HepG2 (cell line): ENCODE measurements around the gene MEA1. TPM values are rescaled to one million over a fixed set of nuclear protein-coding genes. Genes with fewer than 3 reads are reported as not detected.

Experiments used
- ELF3 ChIP-seq: IDR thresholded peaks from 2 replicates; pipeline ENCODE4 v1.6.1; 2016; ENCODE audit warnings: missing genetic modification reagents, missing compliant biosample characterization
- FOXA3 ChIP-seq: IDR thresholded peaks from 2 replicates; pipeline ENCODE4 v1.6.1; 2016; ENCODE audit warnings: missing genetic modification reagents, missing compliant biosample characterization
- FOXP4 ChIP-seq: sonication (generic); formaldehyde crosslinking; IDR thresholded peaks from 2 replicates; pipeline ENCODE4 v1.4.0; 2020; ENCODE audit warnings: missing genetic modification reagents
- HBP1 ChIP-seq: IDR thresholded peaks from 2 replicates; pipeline ENCODE4 v1.6.1; 2016; ENCODE audit warnings: low read depth, control low read depth
- HNRNPLL ChIP-seq: fragments of 200-400 bp; formaldehyde crosslinking; IDR thresholded peaks from 2 replicates; pipeline ENCODE4 v1.6.1; 2017; ENCODE audit warnings: mild to moderate bottlenecking, low read depth, low read length; ENCODE audit not compliant: poor library complexity, severe bottlenecking
- KAT8 ChIP-seq: IDR thresholded peaks from 2 replicates; pipeline ENCODE4 v1.6.1; 2016; ENCODE audit warnings: missing genetic modification reagents, missing compliant biosample characterization
- KDM1A ChIP-seq: IDR thresholded peaks from 2 replicates; pipeline ENCODE4 v1.6.1; 2016; ENCODE audit warnings: missing compliant biosample characterization
- MATR3 ChIP-seq: sonication (generic); formaldehyde crosslinking; IDR thresholded peaks from 2 replicates; pipeline ENCODE4 v1.4.0; 2020; ENCODE audit warnings: missing genetic modification reagents
- PAWR ChIP-seq: sonication (generic); formaldehyde crosslinking; IDR thresholded peaks from 2 replicates; pipeline ENCODE4 v1.4.0; 2020; ENCODE audit warnings: missing genetic modification reagents, mild to moderate bottlenecking, borderline replicate concordance
- PHF5A ChIP-seq: IDR thresholded peaks from one replicate; pipeline ENCODE4 v1.6.1; 2018; ENCODE audit warnings: low read depth, missing genetic modification reagents; ENCODE audit not compliant: unreplicated experiment
- SALL2 ChIP-seq: sonication (generic); formaldehyde crosslinking; IDR thresholded peaks from 2 replicates; pipeline ENCODE4 v1.8.1; 2023; ENCODE audit warnings: mild to moderate bottlenecking, missing genetic modification reagents, inconsistent platforms
- SIX1 ChIP-seq: sonication (generic); formaldehyde crosslinking; IDR thresholded peaks from 2 replicates; pipeline ENCODE4 v1.4.0; 2020; ENCODE audit warnings: missing genetic modification reagents, borderline replicate concordance
- SMAD3 ChIP-seq: sonication (generic); formaldehyde crosslinking; IDR thresholded peaks from 2 replicates; pipeline ENCODE4 v1.4.0; 2020; ENCODE audit warnings: missing genetic modification reagents
- SPEN ChIP-seq: sonication (generic); formaldehyde crosslinking; IDR thresholded peaks from 2 replicates; pipeline ENCODE4 v1.5.1; 2020; ENCODE audit warnings: low read depth, mild to moderate bottlenecking, missing genetic modification reagents
- SYNCRIP ChIP-seq: fragments of 200-400 bp; formaldehyde crosslinking; IDR thresholded peaks from 2 replicates; pipeline ENCODE4 v1.6.1; 2018; ENCODE audit warnings: mild to moderate bottlenecking, low read depth, low read length; ENCODE audit not compliant: insufficient read depth
- XRCC5 ChIP-seq: fragments of 200-400 bp; formaldehyde crosslinking; optimal IDR thresholded peaks from 2 replicates; pipeline ENCODE3; 2017; ENCODE audit warnings: mild to moderate bottlenecking, low read length
- ZNF263 ChIP-seq: sonication (generic); formaldehyde crosslinking; IDR thresholded peaks from 2 replicates; pipeline ENCODE4 v1.4.0; 2020; ENCODE audit warnings: missing genetic modification reagents
- ZNF362 ChIP-seq: sonication (generic); formaldehyde crosslinking; IDR thresholded peaks from 2 replicates; pipeline ENCODE4 v1.4.0; 2020; ENCODE audit warnings: missing genetic modification reagents, mild to moderate bottlenecking, borderline replicate concordance
- ZNF513 ChIP-seq: sonication (generic); formaldehyde crosslinking; conservative IDR thresholded peaks from 2 replicates; pipeline ENCODE4 v1.5.0; 2020; ENCODE audit warnings: missing genetic modification reagents
- ZNF558 ChIP-seq: sonication (generic); formaldehyde crosslinking; IDR thresholded peaks from 2 replicates; pipeline ENCODE4 v1.9.0; 2022; ENCODE audit warnings: mild to moderate bottlenecking, missing genetic modification reagents, borderline replicate concordance
- ZNF564 ChIP-seq: sonication (generic); formaldehyde crosslinking; IDR thresholded peaks from 2 replicates; pipeline ENCODE4 v1.8.1; 2023; ENCODE audit warnings: mild to moderate bottlenecking, missing genetic modification reagents
- ZNF567 ChIP-seq: sonication (generic); formaldehyde crosslinking; IDR thresholded peaks from 2 replicates; pipeline ENCODE4 v1.8.1; 2023; ENCODE audit warnings: mild to moderate bottlenecking, missing genetic modification reagents, borderline replicate concordance
- ZNF644 ChIP-seq: IDR thresholded peaks from 2 replicates; pipeline ENCODE4 v1.6.1; 2016; ENCODE audit warnings: low read depth
- ZNF672 ChIP-seq: sonication (generic); formaldehyde crosslinking; IDR thresholded peaks from 2 replicates; pipeline ENCODE4 v1.8.1; 2022; ENCODE audit warnings: missing genetic modification reagents
- ZNF773 ChIP-seq: sonication (generic); formaldehyde crosslinking; IDR thresholded peaks from 2 replicates; pipeline ENCODE4 v1.4.0; 2020; ENCODE audit warnings: missing genetic modification reagents, borderline replicate concordance
- ZSCAN21 ChIP-seq: sonication (generic); formaldehyde crosslinking; IDR thresholded peaks from 2 replicates; pipeline ENCODE4 v1.8.0; 2022; ENCODE audit warnings: mild to moderate bottlenecking, missing genetic modification reagents, moderate library complexity, borderline replicate concordance
- polyA plus RNA-seq, 8 experiments: library from polyadenylated mRNA; depleted of rRNA in 3 of 8; stranded (reverse) in 7 of 8; unstranded in 1 of 8; fragments of >200 nt; fragmentation: Illumina TruSeq in 4 of 8; extraction: Trizol in 4 of 8; gene quantifications; 2 replicates each; pipeline versions ENCODE4 v1.2.1 to v1.2.3, GENCODE V29; 2011 to 2016; ENCODE audit warnings: low read depth in 4 of 8, missing spikeins in 1 of 8, mixed read lengths in 1 of 8; ENCODE audit not compliant: insufficient read depth in 1 of 8
- total RNA-seq, 5 experiments: library from RNA; depleted of rRNA; stranded (reverse); fragments of >200 nt; fragmentation: Illumina TruSeq; extraction: Trizol; gene quantifications; 2 replicates each; pipeline ENCODE4 v1.2.3, GENCODE V29; 2016; ENCODE audit warnings: low read depth in 1 of 5

Gene MEA1
- total and polyA plus RNA-seq, 2 of the 13 experiments (the other 11 are each of a cell fraction or from before 2014, with no cell fraction given): 75.6 to 86.2 TPM

GRCh38 chr6:43013843-43014433 lies at the start of gene MEA1, which contains the start of gene KLHDC3 (continued):
- TF ChIP-seq SPEN (peak; percentile 89), HBP1 (CRISPR knock-in tag) (peak; percentile 74; the same call in 1 of the 2 replicates), ZSCAN21 (CRISPR knock-in tag) (peak; percentile 75; the same call in 1 of the 2 replicates), ZNF644 (CRISPR knock-in tag) (no peak), SIX1 (no peak), ZNF558 (CRISPR knock-in tag) (no peak), SYNCRIP (no peak), ELF3 (CRISPR knock-in tag) (peak; percentile 59; the same call in 1 of the 2 replicates), XRCC5 (peak; percentile 62), ZNF513 (CRISPR knock-in tag) (no peak), ZNF773 (CRISPR knock-in tag) (no peak), ZNF263 (CRISPR knock-in tag) (no peak), MATR3 (CRISPR knock-in tag) (no peak), FOXP4 (CRISPR knock-in tag) (peak; percentile 64; the same call in 1 of the 2 replicates), ZNF362 (CRISPR knock-in tag) (peak; percentile 74; the same call in 1 of the 2 replicates), FOXA3 (peak; percentile 50), SMAD3 (CRISPR knock-in tag) (no peak), PHF5A (peak; percentile 72), PAWR (CRISPR knock-in tag) (no peak), SALL2 (0 out of 2 replicates have a peak, but pooled peaks have one; percentile 2), ZNF564 (CRISPR knock-in tag) (no peak), KAT8 (CRISPR knock-in tag) (peak; percentile 86), HNRNPLL (peak; percentile 69), ZNF567 (peak; percentile 34; the same call in 1 of the 2 replicates), KDM1A (CRISPR knock-in tag) (no peak), ZNF672 (CRISPR knock-in tag) (no peak)
